GM18502 (cell line): ENCODE measurements around the gene KNDC1.

Experiments used
- ATAC-seq: cut with Tn5 transposase; IDR thresholded peaks from one replicate; pipeline ENCODE4 v1.9.1; 2021; ENCODE audit warnings: mild to moderate bottlenecking; ENCODE audit not compliant: unreplicated experiment, poor library complexity

KNDC1 gene

GRCh38 chr10:133201948-133202725 lies 42.1 kb downstream of the KNDC1 start:
- no peak for ATAC-seq

- no peak for ATAC-seq
Measured at GRCh38 chr10:133202778-133203651, 43.0 kb downstream of the KNDC1 start.

DNA sequence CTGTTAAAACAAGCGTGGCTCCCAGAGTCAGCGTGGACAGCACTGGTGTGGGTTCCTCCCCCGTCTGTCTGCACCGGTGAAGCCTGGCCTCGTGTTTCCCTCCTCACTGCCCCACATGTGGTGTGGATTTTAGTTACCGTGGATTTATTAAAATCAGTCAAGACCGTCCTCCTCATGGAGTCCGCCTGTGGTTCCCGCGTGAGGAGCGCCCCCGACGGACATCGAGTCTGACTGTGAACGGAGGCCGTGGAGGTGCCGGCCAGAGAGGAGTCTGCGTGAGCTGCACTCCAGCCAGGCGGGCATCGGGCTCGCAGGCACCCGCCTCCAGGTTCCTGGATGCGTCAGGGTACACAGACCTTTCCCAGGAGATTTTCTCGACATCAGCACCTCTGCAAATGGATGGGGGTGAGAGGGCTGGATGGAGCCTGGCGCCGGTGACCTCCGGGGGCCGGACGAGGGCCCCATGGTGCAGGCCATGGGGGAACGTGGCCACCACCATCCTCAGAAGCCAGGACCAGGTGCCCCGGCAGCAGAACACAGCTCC lies 43.7 kb downstream of the KNDC1 start:
- ATAC-seq: no peak

GRCh38 chr10:133204226-133205015 lies 44.4 kb downstream of the KNDC1 start:
- no peak for ATAC-seq

DNA sequence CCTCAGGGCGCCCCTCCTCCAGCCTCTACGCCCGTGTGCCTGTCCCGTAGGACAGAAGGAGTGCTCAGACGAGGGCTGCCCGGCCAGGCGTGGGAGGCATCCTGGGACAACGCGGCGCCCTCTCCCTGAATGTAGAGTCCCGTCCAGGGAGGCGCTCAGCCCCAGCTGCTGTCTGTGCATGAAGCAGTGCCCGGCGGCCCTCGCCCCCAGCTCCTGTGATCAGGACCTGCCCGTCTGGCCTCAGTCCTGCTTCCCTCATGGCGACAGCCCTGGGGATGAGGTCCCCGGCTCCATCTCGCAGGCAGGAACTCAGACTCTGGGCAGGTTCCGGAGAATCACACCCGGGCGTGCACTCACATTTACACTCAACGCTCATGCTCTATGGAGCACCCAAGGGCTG lies 45.1 kb downstream of the KNDC1 start:
- ATAC-seq: no peak

- no peak for ATAC-seq
Measured at GRCh38 chr10:133206356-133207040, 46.5 kb downstream of the KNDC1 start.

DNA sequence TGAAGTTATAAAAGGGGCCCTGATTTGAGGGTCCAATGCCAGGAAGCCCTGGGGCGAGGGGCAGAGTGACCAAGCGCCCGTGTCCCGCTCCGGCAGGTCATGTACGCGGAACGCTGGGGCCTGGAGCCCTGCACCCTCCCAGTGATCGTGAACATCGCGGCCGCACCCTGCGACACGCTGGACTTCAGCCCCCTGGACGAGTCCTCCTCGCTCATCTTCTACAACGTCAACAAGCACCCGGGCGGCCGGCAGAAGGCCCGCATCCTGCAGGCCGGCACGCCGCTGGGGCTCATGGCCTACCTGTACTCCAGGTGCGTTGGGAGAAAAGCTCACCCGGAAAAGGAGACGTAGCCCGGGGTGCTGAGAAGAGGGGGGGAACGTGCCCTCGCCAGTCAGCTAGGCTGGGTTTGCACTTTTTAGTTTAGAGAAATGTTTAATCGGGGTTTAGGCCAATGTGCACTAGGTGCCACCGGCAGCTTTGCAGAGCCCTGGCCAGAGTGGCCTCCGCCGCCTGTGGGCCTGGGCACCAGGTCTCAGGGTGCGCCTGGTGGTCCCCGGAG lies 47.1 kb downstream of the KNDC1 start:
- ATAC-seq: no peak

DNA sequence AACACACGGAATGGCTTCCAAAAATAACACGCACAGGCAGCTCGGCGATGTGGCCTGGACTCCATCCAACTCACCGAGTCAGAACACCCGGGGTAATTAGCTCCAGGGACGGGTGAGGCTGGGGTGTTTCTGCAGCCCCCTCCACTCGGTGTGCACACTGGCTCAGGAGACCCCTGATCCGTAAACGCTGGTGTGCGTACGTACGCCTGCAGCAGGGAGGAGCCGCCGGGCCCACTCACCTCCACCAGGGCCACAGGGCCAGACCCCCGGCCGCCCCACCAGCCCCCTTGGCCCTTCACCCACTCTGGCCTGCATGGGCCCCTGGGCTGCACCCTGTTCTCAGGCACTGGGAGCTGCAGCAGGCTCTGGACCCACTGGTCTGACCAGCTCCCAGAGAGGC lies 47.6 kb downstream of the KNDC1 start:
- no peak for ATAC-seq

- ATAC-seq: no peak
Measured at GRCh38 chr10:133208466-133208865, 48.4 kb downstream of the KNDC1 start.

DNA sequence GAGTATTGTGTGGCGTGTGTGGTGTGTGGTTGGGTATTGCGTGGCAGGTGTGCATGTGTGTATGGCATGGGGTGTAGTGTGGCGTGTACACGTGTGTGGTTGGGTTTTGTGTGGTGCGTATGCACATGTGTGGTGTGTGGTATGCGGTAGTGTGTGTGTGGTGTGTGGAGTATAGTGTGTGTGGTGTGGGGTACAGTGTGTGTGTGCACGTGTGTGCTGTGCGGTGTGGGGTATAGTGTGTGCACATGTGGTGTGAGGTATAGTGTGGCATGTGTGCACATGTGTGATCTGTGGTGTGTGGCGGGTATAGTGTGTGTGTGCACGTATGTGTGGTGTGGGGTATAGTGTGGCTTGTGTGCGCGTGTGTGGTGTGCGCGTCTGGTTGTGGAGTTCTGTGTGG lies 49.1 kb downstream of the KNDC1 start:
- ATAC-seq: no peak

DNA sequence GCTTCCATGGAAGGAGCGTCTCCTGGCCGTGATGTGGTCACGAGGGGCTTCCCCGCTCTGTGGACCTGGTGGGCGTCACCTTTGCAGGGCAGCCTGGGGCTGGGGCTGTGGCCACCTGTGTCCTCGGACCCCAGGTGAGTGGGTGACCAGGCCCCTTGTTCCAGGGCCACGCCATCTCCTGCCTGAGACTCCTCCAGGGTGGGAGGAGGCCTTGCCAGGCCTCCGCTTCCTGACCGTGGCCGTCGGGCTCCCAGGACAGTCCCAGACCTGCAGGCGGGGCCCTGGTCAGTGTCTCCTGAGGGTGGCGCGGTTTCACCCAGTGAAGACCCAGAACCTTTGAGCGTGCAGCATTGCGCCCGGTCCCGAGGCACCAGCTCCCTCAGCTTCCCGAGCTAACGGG lies 49.6 kb downstream of the KNDC1 start:
- ATAC-seq: no peak

DNA sequence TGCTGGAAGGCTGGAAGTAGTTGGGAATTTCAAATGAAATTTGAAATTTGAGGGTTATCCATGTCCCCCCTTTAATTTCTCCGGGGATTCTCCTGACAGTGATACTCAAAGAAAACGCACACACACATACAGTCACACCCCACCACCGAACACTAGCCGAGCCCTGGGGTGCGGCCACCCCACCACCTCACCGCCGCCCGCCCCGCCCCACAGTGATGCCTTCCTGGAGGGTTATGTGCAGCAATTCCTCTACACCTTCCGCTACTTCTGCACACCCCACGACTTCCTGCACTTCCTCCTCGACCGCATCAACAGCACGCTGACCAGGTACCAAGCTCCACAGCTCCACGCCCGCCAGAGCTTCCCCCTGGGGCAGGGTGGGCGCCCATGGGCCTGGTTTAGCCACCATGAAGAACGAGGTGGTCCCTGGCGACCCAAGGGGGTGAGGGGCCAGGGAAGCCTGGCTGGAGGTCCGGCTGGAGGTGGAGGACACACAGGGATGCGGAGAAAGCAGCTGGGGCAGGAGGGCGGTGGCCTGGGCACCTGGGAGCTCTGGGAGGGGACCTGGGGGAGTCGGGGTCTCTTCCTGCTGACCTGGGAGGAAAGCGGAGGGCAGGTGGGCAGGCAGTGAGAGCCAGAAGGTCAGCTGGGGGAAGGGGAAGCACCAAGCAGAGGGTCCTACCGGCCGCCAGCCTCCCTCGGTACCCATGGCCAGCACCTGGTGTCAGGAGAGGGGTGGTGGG lies 50.5 kb downstream of the KNDC1 start:
- ATAC-seq: no peak

DNA sequence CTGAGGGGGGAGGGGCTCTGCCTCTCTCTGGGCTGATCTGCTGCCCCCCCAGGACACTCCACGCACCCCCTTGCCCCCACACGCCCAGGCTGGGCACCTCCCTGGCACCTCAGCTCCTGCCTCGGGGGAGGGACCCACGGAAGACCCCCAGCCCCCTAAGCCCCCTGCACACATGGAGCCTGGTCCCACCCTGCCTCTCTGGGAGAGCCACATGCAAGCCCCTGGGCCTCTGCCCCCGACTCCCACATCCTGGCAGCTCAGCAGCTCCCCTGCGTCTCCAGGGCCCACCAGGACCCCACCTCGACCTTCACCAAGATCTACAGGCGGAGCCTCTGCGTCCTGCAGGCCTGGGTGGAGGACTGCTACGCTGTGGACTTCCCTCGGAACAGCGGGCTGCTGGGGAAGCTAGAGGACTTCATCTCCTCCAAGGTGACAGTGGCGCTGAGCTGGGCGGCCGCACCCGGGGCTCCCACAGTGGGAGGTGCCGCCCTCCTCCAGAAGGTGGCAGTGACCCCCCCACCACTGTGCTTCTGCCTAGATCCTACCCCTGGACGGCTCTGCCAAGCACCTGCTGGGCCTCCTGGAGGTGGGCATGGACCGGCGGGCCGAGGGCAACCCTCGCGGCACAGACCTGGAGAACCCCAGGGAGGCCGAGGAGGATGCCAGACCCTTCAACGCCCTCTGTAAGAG lies 51.3 kb downstream of the KNDC1 start:
- ATAC-seq: no peak

- no peak for ATAC-seq
Measured at GRCh38 chr10:133211959-133212852, 52.2 kb downstream of the KNDC1 start.

DNA sequence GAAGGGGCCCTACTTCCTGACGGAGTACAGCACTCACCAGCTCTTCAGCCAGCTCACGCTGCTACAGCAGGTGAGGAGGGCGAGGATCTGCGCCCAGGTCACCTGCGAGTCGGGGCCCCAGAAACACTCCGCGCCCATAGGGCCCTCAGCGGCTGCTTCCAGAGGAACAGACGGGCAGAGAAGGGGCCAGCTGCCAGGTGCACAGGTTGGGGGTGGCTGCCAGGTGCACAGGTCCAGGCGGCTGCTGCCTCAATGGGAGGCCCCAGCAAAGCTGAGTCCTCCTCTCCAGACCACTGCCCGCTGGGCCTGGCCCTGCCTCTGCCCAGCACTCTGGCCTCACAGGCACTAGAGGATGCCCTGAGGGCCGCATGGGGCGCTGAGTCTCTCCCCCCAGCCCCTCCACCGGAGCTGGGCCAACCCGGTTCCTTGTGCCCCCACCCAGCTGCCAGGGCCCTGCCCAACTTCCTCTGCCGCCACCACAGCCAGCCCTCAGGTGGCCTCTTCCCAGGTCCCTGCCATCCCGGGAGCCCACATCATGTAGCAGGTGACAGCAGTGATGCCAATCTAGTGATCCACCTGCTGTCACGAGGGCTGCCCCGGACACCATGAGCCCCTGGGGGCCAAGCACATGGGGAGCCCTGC lies 53.0 kb downstream of the KNDC1 start:
- no peak for ATAC-seq

DNA sequence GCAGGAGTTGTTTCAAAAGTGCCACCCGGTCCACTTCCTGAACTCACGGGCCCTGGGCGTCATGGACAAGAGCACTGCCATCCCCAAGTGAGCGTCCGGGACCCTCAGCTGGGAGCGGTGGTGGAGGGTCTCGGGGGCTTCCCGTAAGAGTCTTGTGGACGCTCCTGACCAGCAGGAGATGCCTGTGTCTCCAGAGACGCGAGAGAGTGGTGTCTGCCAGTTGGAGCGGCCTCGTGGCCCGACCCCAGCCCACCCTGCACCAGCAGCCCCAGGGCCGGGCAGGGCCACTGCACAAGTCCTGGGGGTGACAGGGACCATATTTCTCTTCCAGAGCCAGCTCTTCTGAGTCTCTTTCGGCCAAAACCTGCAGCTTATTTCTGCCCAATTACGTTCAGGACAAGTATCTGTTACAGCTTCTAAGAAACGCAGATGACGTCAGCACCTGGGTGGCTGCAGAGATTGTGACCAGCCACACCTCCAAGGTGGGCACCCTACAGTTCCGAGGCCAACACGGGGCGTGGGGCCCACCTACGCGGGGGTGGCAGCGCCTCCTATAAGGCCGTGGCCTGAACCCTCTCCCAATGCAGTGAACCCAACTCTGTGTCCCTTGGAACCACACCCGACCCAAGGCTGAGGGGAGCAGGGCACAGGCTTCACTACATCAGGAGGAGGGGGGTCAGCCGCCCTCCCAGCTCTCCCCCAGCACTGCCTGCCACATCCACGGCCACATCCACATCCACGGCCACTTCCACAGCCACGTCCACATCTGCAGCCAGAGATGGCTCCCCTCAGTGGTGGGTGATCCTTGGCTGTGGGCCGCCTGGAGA lies 53.8 kb downstream of the KNDC1 start:
- ATAC-seq: no peak
